Neural progenitor cell (in vitro differentiated cells): ENCODE data around the gene GALNT2.

Experiments
- CTCF ChIP-seq: fragments of 200-600 bp; sonication (generic); IDR thresholded peaks from 2 replicates; pipeline ENCODE4 v1.5.1; 2017; ENCODE audit warnings: antibody characterized with exemption, mild to moderate bottlenecking
- EZH2 ChIP-seq: fragments of 200-600 bp; sonication (generic); IDR thresholded peaks from 2 replicates; pipeline ENCODE4 v1.6.1; 2017; ENCODE audit warnings: antibody characterized with exemption, mild to moderate bottlenecking, moderate library complexity

DNA sequence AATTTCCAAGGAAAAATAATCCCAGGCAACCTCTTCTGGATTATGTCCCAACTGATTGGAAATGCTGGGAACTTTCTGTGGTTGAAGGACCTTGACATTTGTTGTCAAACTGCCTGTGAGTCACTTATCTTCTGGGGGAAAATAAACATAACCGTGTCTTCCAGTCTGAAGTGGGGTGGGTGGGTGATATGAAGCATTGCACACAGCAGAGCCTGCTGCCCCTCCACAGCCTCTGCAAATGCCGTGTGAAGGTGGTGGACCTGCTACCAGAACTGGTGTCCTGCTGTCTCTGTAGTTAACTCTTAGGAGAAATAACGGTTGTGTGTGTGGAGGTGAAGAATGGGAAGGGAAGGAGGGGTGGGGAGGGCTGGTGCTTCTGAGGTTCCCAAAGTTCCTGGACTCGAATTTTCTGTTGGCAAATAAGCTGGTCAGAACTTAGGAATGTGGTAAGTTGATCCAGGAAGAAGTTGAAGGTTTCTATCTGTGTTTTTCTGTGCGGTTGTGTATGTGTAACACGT lies 23.2 kb downstream of the GALNT2 start:
- TF ChIP-seq CTCF (no peak), EZH2 (no peak)
